PC-9 (cell line): ENCODE results near the gene GRID2.

Experiments
- CTCF ChIP-seq: fragments of 200-600 bp; sonication (generic); conservative IDR thresholded peaks from 2 replicates; pipeline ENCODE4 v1.6.1; 2017; ENCODE audit warnings: mixed run types, antibody characterized with exemption, mild to moderate bottlenecking, moderate library complexity
- EZH2 ChIP-seq: fragments of 200-600 bp; sonication (generic); IDR thresholded peaks from 2 replicates; pipeline ENCODE4 v1.8.0; 2017; ENCODE audit warnings: antibody characterized with exemption, low read depth

GRCh38 chr4:92618968-92619367, 315.2 kb downstream of the GRID2 start:
- TF ChIP-seq CTCF (no peak), EZH2 (no peak)
